HG03520 (cell line): Measurements from ENCODE around the gene ACTL7B.
"Not testable (repeated sequence)": the region's sequence is repeated elsewhere in the genome, so short reads cannot be mapped to it uniquely, and the experiment has no call there.

Experiments
- ATAC-seq: cut with Tn5 transposase; IDR thresholded peaks from one replicate; pipeline ENCODE4 v1.9.1; 2021; ENCODE audit warnings: mild to moderate bottlenecking, moderate library complexity; ENCODE audit not compliant: unreplicated experiment

Gene ACTL7B

GRCh38 chr9:108855888-108856287 lies at the start of gene ACTL7B:
Gene ACTL7B (minus strand): TSS chr9:108855986. CDS start chr9:108855930, 56 bp downstream.
- ATAC-seq = no peak

- no peak for ATAC-seq
These were observed 49.7 kb upstream of the ACTL7B start for GRCh38 chr9:108905494-108905893.

- ATAC-seq = no peak
These were observed 48.4 kb upstream of the ACTL7B start for GRCh38 chr9:108904161-108904560.

GRCh38 chr9:108903420-108904103 lies 47.8 kb upstream of the ACTL7B start:
- no peak for ATAC-seq

GRCh38 chr9:108900176-108900575 lies 44.4 kb upstream of the ACTL7B start:
- ATAC-seq = no peak

- ATAC-seq = not testable (repeated sequence)
These were observed 43.4 kb upstream of the ACTL7B start for GRCh38 chr9:108899023-108899695.

GRCh38 chr9:108897324-108898096 lies 41.7 kb upstream of the ACTL7B start:
- no peak for ATAC-seq

GRCh38 chr9:108894225-108894997 lies 38.6 kb upstream of the ACTL7B start:
- no peak for ATAC-seq

GRCh38 chr9:108889649-108890067 lies 33.9 kb upstream of the ACTL7B start:
- ATAC-seq = no peak

GRCh38 chr9:108886594-108887271 lies 30.9 kb upstream of the ACTL7B start:
- ATAC-seq = not testable (repeated sequence)

- peak; percentile 99 for ATAC-seq
These were observed 30.0 kb upstream of the ACTL7B start for GRCh38 chr9:108885643-108886348.

- ATAC-seq = no peak
These were observed 28.9 kb upstream of the ACTL7B start for GRCh38 chr9:108884701-108885100.

GRCh38 chr9:108883085-108883484 lies 27.3 kb upstream of the ACTL7B start:
- no peak for ATAC-seq

GRCh38 chr9:108882052-108882888 lies 26.5 kb upstream of the ACTL7B start:
- no peak for ATAC-seq

GRCh38 chr9:108880738-108881316 lies 25.0 kb upstream of the ACTL7B start:
- no peak for ATAC-seq

- ATAC-seq = no peak
These were observed 21.7 kb upstream of the ACTL7B start for GRCh38 chr9:108877524-108877923.

GRCh38 chr9:108876425-108876824 lies 20.6 kb upstream of the ACTL7B start:
- no peak for ATAC-seq

- ATAC-seq = no peak
These were observed 18.4 kb upstream of the ACTL7B start for GRCh38 chr9:108874058-108874788.
